Measurements from ENCODE around the gene SBF1. TPM values are rescaled to one million over a fixed set of nuclear protein-coding genes. Genes with fewer than 3 reads are reported as not detected.

SBF1 gene
- total and polyA plus RNA-seq, 2 of the 13 experiments (the other 11 are each of a cell fraction or from before 2014, with no cell fraction given) = 31.7 to 40.9 TPM

DNA sequence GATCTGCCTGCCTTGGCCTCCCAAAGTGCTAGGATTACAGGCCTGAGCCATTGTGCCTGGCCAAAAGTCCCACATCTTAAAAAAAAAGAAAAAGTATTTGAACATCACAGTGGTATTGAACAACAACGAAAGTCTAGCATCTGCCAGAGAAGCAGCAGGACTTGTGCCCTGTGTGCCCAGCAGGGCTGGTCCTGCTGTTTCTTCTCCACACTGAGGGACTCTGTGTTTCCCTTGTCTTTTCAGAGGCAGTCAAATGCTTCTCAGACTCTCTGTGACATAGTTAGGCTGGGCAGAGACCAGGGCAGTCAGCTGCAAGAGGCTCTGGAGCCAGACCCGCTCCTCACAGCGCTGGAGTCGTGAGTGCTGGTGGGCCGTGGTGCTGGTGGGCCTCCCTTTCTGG lies 56.2 kb downstream of the SBF1 start:
- in situ Hi-C loops (cut with HindIII; ENCODE audit: extremely low pct_ligation_motif_present, low pct_unique_long_range_greater_than_20kb) = no loop called here
- no peaks in the 10 kb centered on the region for H3K4me1 ChIP-seq (ENCODE audit: insufficient read depth, low read length)
- no peak overlapping the region for H3K27ac ChIP-seq (ENCODE audit: extremely low read length, insufficient read depth, low read length)
- no peaks in the 10 kb centered on the region for H4K20me1 ChIP-seq (ENCODE audit: insufficient read depth, low read length)
- H3K9ac ChIP-seq (ENCODE audit: insufficient read depth, low read depth, low read length) = no peak overlapping the region
- WGBS (ENCODE audit: low lambda C conversion rate) = 94% methylated on average over 1 of the region's 5 CpGs
- H3K4me2 ChIP-seq (ENCODE audit: low read depth, low read length) = no peak overlapping the region
- H3K27me3 ChIP-seq (ENCODE audit: control insufficient read depth in 1 of 2, insufficient read depth in 2 of 2, low read length in 2 of 2) = no peaks in the 10 kb centered on the region
- no TSS peak for BruUV-seq (replicated peaks)
- FAIRE-seq (no peak), ATAC-seq (no peak), DNase-seq (ENCODE audit: low spot score) (no peak)
- POLR2A ChIA-PET = no interaction called here
- H2AFZ ChIP-seq (ENCODE audit: low read length) = no peak overlapping the region
- no peak overlapping the region for H3K4me3 ChIP-seq (replicated peaks in 1 of 3; ENCODE audit: insufficient read depth in 1 of 3, low read depth in 2 of 3, low read length in 3 of 3)
- TF ChIP-seq ZNF672 (CRISPR knock-in tag; IDR thresholded peaks at IDR 0.05) = no peak
- TF ChIP-seq ZNF382 (CRISPR knock-in tag; IDR thresholded peaks at IDR 0.05; ENCODE audit: borderline replicate concordance) = no peak
- TF ChIP-seq DMAP1 (CRISPR knock-in tag; IDR thresholded peaks at IDR 0.05) = no peak
- no peak for TF ChIP-seq ZSCAN21 (CRISPR knock-in tag; IDR thresholded peaks at IDR 0.05; ENCODE audit: borderline replicate concordance)
- TF ChIP-seq ZNF780A (CRISPR knock-in tag; IDR thresholded peaks at IDR 0.05) = no peak
- no peak for TF ChIP-seq ZNF138 (CRISPR knock-in tag; IDR thresholded peaks at IDR 0.05; ENCODE audit: low read depth)
- no peak for TF ChIP-seq ZNF260 (CRISPR knock-in tag; IDR thresholded peaks at IDR 0.05; ENCODE audit: borderline replicate concordance, low read depth)
- no peak for TF ChIP-seq NFIB (CRISPR knock-in tag; IDR thresholded peaks at IDR 0.05; ENCODE audit: borderline replicate concordance)
- no peak for TF ChIP-seq RAD51 (IDR thresholded peaks at IDR 0.05; ENCODE audit: borderline replicate concordance)
- TF ChIP-seq THYN1 (CRISPR knock-in tag; IDR thresholded peaks at IDR 0.05; ENCODE audit: borderline replicate concordance, low read depth) = no peak
- no peak for TF ChIP-seq GATAD1 (CRISPR knock-in tag; IDR thresholded peaks at IDR 0.05)
- intact Hi-C loops (cut with micrococcal nuclease; ENCODE audit: unreplicated experiment) = no loop called here
- peaks cover 69 to 90% of the 10 kb centered on the region in 2 experiments for H3K36me3 ChIP-seq (replicated peaks in 1 of 2; ENCODE audit: control insufficient read depth in 1 of 2, insufficient read depth in 2 of 2, low read length in 2 of 2)
- CTCF ChIA-PET (ENCODE audit: low intra/inter-chr PET ratio, low total read pairs) = no interaction called here
- no peaks in the 10 kb centered on the region for H3K79me2 ChIP-seq (ENCODE audit: insufficient read depth, low read length)
- no peaks in the 10 kb centered on the region for H3K9me3 ChIP-seq (ENCODE audit: low read length)

Measured in HepG2 (cell line).